ENCODE results near the gene RFX2.

GRCh38 chr19:6092329-6093286 is 17.7 kb downstream of the RFX2 start:
- TF ChIP-seq RB1 (IDR thresholded peaks at IDR 0.05; ENCODE audit: borderline replicate concordance), result no peak
- TF ChIP-seq, protein P1, sequence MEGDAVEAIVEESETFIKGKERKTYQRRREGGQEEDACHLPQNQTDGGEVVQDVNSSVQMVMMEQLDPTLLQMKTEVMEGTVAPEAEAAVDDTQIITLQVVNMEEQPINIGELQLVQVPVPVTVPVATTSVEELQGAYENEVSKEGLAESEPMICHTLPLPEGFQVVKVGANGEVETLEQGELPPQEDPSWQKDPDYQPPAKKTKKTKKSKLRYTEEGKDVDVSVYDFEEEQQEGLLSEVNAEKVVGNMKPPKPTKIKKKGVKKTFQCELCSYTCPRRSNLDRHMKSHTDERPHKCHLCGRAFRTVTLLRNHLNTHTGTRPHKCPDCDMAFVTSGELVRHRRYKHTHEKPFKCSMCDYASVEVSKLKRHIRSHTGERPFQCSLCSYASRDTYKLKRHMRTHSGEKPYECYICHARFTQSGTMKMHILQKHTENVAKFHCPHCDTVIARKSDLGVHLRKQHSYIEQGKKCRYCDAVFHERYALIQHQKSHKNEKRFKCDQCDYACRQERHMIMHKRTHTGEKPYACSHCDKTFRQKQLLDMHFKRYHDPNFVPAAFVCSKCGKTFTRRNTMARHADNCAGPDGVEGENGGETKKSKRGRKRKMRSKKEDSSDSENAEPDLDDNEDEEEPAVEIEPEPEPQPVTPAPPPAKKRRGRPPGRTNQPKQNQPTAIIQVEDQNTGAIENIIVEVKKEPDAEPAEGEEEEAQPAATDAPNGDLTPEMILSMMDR (IDR thresholded peaks at IDR 0.05 in 2 of 3, conservative IDR thresholded peaks at IDR 0.05 in 1 of 3; ENCODE audit: control insufficient read depth in 2 of 3, extremely low read depth in 1 of 3, insufficient read depth in 1 of 3, low read depth in 3 of 3, low read length in 3 of 3), result no peak
- no peak for TF ChIP-seq RBBP5 (conservative IDR thresholded peaks at IDR 0.05)
- no peak for TF ChIP-seq ZNF384 (IDR thresholded peaks at IDR 0.05; ENCODE audit: borderline replicate concordance, low read depth, low read length)
- no peak for TF ChIP-seq JUND (IDR thresholded peaks at IDR 0.05; ENCODE audit: low read depth, low read length)
- TF ChIP-seq NRF1 (conservative IDR thresholded peaks at IDR 0.05; ENCODE audit: low read depth, low read length), result no peak
- TF ChIP-seq NFYB (IDR thresholded peaks at IDR 0.05; ENCODE audit: insufficient read depth, low read depth, low read length), result no peak
- TF ChIP-seq SIX5 (IDR thresholded peaks at IDR 0.05; ENCODE audit: low read depth, low read length, severe bottlenecking), result no peak
- no peak for TF ChIP-seq ESRRA (IDR thresholded peaks at IDR 0.05; ENCODE audit: low read length)
- TF ChIP-seq POLR2A (IDR thresholded peaks at IDR 0.05; ENCODE audit: low read depth, low read length), result no peak
- TF ChIP-seq, protein P2, sequence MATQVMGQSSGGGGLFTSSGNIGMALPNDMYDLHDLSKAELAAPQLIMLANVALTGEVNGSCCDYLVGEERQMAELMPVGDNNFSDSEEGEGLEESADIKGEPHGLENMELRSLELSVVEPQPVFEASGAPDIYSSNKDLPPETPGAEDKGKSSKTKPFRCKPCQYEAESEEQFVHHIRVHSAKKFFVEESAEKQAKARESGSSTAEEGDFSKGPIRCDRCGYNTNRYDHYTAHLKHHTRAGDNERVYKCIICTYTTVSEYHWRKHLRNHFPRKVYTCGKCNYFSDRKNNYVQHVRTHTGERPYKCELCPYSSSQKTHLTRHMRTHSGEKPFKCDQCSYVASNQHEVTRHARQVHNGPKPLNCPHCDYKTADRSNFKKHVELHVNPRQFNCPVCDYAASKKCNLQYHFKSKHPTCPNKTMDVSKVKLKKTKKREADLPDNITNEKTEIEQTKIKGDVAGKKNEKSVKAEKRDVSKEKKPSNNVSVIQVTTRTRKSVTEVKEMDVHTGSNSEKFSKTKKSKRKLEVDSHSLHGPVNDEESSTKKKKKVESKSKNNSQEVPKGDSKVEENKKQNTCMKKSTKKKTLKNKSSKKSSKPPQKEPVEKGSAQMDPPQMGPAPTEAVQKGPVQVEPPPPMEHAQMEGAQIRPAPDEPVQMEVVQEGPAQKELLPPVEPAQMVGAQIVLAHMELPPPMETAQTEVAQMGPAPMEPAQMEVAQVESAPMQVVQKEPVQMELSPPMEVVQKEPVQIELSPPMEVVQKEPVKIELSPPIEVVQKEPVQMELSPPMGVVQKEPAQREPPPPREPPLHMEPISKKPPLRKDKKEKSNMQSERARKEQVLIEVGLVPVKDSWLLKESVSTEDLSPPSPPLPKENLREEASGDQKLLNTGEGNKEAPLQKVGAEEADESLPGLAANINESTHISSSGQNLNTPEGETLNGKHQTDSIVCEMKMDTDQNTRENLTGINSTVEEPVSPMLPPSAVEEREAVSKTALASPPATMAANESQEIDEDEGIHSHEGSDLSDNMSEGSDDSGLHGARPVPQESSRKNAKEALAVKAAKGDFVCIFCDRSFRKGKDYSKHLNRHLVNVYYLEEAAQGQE (IDR thresholded peaks at IDR 0.05; ENCODE audit: low read depth, low read length), result no peak
- no peak for TF ChIP-seq EZH2 (IDR thresholded peaks at IDR 0.05; ENCODE audit: borderline replicate concordance, control insufficient read depth, low read depth, low read length)
